SKM-1 (cell line): Measurements from ENCODE around the gene FAAP24.
"Not testable (repeated sequence)": the region's sequence is repeated elsewhere in the genome, so short reads cannot be mapped to it uniquely, and the experiment has no call there.

Experiments
- DNase-seq: peaks from one replicate; lab custom pipeline; 2025; ENCODE audit not compliant: unreplicated experiment; lab: John Stamatoyannopoulos, UW

FAAP24 gene

GRCh38 chr19:32997716-32998355 is 25.8 kb downstream of the FAAP24 start:
- DNase-seq: no peak

GRCh38 chr19:32998722-32999121 is 26.7 kb downstream of the FAAP24 start:
- no peak for DNase-seq

- DNase-seq: no peak
Measured at GRCh38 chr19:33000510-33000909, 28.5 kb downstream of the FAAP24 start.

- DNase-seq: no peak
Measured at GRCh38 chr19:33000910-33001309, 28.9 kb downstream of the FAAP24 start.

- DNase-seq: not testable (repeated sequence)
Measured at GRCh38 chr19:33002126-33002865, 30.3 kb downstream of the FAAP24 start.

- not testable (repeated sequence) for DNase-seq
Measured at GRCh38 chr19:33003424-33004024, 31.5 kb downstream of the FAAP24 start.

GRCh38 chr19:33005440-33005839 is 33.4 kb downstream of the FAAP24 start:
- no peak for DNase-seq

- no peak for DNase-seq
Measured at GRCh38 chr19:33008738-33009137, 36.7 kb downstream of the FAAP24 start.

GRCh38 chr19:33010891-33011290 is 38.8 kb downstream of the FAAP24 start:
- DNase-seq: not testable (repeated sequence)

GRCh38 chr19:33022472-33023116 is 50.6 kb downstream of the FAAP24 start:
- DNase-seq: no peak

GRCh38 chr19:33024398-33024797 is 52.4 kb downstream of the FAAP24 start:
- DNase-seq: no peak

GRCh38 chr19:33025468-33026238 is 53.6 kb downstream of the FAAP24 start:
- DNase-seq: not testable (repeated sequence)

GRCh38 chr19:33026602-33027001 is 54.6 kb downstream of the FAAP24 start:
- DNase-seq: not testable (repeated sequence)
